Suppressor macrophage treated with lipopolysaccharide for 4 hours (primary cell): ENCODE results near the gene SOST.
A peak's percentile ranks its signal among the peaks of the same experiment; 100 is the strongest.

Source experiments
- DNase-seq: peaks from one replicate; pipeline ENCODE4 v3.0.0-alpha.2; 2020

Gene SOST

GRCh38 chr17:43740541-43740940, 18.1 kb downstream of the SOST start:
- DNase-seq = no peak

GRCh38 chr17:43737722-43738121, 20.9 kb downstream of the SOST start:
- no peak for DNase-seq

- DNase-seq = no peak
These were observed 22.2 kb downstream of the SOST start for GRCh38 chr17:43736389-43736788.

GRCh38 chr17:43734376-43734775, 24.2 kb downstream of the SOST start:
- no peak for DNase-seq

GRCh38 chr17:43733956-43734355, 24.6 kb downstream of the SOST start:
- DNase-seq = no peak

- DNase-seq = no peak
These were observed 25.6 kb downstream of the SOST start for GRCh38 chr17:43732958-43733357.

- no peak for DNase-seq
These were observed 30.5 kb downstream of the SOST start for GRCh38 chr17:43728081-43728480.

GRCh38 chr17:43723697-43724359, 34.8 kb downstream of the SOST start:
- DNase-seq = no peak

- no peak for DNase-seq
These were observed 35.5 kb downstream of the SOST start for GRCh38 chr17:43722870-43723665.

GRCh38 chr17:43722269-43722619, 36.3 kb downstream of the SOST start:
- no peak for DNase-seq

- DNase-seq = peak; percentile 37
These were observed 36.9 kb downstream of the SOST start for GRCh38 chr17:43721537-43722268.

- peak; percentile 73 for DNase-seq
These were observed 38.1 kb downstream of the SOST start for GRCh38 chr17:43720311-43721060.

GRCh38 chr17:43719578-43719977, 39.0 kb downstream of the SOST start:
- DNase-seq = peak; percentile 80

GRCh38 chr17:43718544-43718943, 40.0 kb downstream of the SOST start:
- no peak for DNase-seq

- DNase-seq = no peak
These were observed 40.7 kb downstream of the SOST start for GRCh38 chr17:43717913-43718312.

- no peak for DNase-seq
These were observed 44.0 kb downstream of the SOST start for GRCh38 chr17:43714465-43715149.

- DNase-seq = peak; percentile 38
These were observed 45.0 kb downstream of the SOST start for GRCh38 chr17:43713494-43714162.

- no peak for DNase-seq
These were observed 46.2 kb downstream of the SOST start for GRCh38 chr17:43712397-43712796.

- no peak for DNase-seq
These were observed 48.5 kb downstream of the SOST start for GRCh38 chr17:43710101-43710500.

- no peak for DNase-seq
These were observed 49.4 kb downstream of the SOST start for GRCh38 chr17:43709210-43709609.

GRCh38 chr17:43707184-43707583, 51.4 kb downstream of the SOST start:
- DNase-seq = no peak

GRCh38 chr17:43706235-43706634, 52.4 kb downstream of the SOST start:
- DNase-seq = no peak
